IPS DF 4.7 (cell line): ENCODE measurements around the gene DMBT1.

Experiments
- DNase-seq: peaks from one replicate; pipeline ENCODE4 v3.0.0-alpha.2; 2013; ENCODE audit warnings: low spot score; ENCODE audit errors: extremely low read depth

Gene DMBT1

DNA sequence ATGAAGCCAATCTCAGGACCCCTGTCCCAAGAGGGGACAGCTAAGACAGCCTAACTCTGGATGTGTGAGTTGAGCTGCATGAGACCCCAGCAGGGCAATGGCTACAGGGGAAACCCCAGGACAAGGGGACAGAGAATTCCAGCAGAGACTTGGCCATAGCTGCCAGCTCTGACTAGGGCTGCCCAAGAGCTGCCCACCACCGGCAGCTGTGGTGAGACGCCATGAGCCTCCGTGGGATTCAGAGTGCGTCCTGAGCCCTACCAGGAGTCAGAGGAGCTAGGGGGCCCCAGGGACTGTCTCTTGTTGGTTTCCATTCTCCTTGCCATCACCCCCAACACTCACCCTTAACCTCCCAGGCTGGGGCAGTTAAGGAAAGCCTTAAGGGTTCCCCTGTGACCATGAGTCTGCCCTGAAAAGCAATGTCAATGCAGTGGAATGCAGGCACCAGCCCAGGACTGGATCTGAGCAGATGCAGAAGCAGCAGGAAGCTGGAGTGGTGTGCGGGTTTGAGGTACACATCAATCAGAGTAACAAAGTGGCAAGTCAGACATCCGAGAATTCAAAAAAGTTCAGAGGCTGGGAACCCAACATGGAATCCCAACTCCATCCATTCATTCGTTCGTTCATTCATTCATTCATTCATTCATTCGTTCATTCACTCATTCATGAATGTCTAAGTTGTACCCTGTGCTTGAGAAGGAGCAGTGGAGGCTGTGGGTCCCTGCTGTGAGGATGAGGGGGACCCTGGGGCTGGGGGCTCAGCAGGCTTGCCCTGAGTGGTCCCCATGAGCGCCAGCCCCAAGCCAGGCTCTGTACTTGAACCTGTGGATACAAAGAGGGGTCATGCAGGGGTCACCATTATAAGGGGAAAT lies 86.2 kb downstream of the DMBT1 start:
- DNase-seq = no peak

DNA sequence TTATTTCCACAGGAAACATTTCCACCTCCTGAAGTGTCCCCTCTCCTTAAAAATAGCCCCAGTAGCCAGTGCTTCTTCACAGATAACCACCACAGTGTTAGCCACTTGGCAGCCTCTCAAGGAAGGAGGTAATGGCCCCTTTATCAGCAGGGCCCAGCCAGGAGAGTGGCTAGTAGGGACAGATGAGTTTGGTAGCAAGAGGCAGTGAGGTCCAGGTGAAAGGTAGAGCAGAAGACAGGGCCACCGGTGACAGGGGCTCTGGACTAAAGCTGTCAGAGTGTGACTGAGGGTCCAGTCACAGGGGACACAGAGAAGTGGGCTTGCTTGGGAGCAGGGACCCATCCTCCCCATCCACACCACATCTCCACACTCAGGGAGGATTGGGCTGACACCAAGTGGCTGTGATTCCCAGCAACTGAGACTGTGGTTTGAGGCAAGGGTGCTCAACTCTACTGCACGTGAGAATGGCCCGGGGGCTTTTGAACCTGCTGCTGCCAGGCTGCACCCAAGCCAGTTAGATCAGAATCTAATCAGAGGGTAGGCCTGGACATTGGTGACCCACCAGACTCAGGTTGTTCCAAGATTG lies 86.9 kb downstream of the DMBT1 start:
- DNase-seq = no peak

DNA sequence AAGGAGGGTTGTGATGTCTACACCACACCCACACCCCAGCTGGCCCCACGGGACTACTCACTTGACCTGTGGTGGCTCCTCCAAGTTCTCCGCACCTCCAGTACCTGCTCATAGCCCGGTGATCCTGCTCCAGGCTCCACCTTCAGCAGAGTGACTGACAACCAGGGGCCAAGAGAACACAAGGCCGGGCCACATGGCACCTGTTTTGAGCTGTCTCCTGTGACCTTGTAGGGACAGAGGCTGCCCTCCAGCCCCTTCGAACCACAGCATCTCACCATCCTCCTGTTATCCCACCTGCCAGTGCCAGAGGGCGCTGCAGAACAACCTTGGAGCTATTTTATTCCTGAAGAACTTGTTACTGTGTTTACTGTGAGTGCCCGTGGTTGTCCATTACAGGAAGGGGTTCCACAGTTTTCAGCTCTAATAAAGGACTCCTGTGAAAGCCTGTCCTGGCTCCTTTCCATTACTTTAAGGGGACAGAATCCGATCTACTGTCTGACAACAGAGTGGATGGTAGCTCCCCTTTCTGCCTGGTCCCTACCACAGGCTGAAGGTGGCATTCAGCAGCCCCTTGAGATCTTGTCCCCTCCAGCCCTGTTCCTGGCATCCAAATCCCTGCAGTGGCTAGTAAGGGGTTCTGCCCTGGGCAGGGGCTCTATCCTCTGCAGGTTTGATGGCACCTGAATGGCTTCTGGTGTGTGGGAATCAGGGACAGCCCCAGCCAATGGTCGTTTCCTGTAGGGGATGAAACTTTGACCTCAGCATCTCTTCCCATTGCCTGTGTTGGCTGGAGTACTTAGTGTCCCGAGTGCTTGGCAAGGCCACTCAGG lies 88.3 kb downstream of the DMBT1 start:
- DNase-seq = peak; percentile 53

GRCh38 chr10:122649903-122650302 lies 89.3 kb downstream of the DMBT1 start:
- no peak for DNase-seq

- no peak for DNase-seq
These were observed 89.8 kb downstream of the DMBT1 start for GRCh38 chr10:122650331-122650730.

GRCh38 chr10:122655524-122656307 lies 95.2 kb downstream of the DMBT1 start:
- DNase-seq = no peak

- no peak for DNase-seq
These were observed 95.8 kb downstream of the DMBT1 start for GRCh38 chr10:122656308-122656705.

DNA sequence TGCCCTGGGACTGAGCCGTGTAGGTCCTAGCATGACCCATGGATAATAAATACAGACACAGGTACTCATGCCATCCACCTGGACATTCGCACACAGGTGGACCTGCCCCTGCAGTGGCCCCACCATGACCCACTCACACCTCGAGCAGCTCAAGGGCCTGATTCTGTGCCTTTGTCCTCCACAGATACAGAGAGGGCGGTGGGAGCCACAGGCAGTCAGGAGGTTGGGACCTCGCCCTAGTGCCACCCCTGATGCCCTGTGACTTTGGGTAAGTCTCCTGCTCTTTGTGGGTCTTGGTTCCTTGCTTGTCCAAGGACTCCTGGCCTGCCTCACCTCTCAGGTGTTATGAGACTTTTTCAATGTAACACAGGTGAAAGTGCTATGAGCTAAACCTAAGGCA lies 96.2 kb downstream of the DMBT1 start:
- DNase-seq = no peak

- DNase-seq = no peak
These were observed 96.7 kb downstream of the DMBT1 start for GRCh38 chr10:122657255-122657654.

DNA sequence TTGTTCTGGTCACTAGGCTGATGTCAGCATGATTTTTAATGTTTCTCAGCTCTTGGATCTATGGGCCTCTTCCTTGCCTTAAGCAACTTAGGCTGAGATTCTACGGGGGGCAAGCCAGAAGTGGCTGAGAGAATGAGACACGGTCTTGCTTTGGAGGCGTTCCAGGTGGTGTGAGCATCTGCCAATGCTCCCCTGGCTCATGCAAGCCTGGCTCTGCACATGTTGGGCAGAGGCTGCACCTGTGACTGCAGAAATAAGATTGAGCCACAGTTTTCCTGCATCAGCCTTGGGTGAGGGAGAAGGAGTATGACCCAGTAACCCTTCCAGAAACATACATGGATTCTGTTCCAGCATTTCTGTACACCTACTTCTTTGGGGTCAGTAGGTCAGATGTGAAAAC lies 97.2 kb downstream of the DMBT1 start:
- DNase-seq = no peak

- no peak for DNase-seq
These were observed 97.9 kb downstream of the DMBT1 start for GRCh38 chr10:122658356-122659049.

- no peak for DNase-seq
These were observed 98.6 kb downstream of the DMBT1 start for GRCh38 chr10:122659126-122659525.

DNA sequence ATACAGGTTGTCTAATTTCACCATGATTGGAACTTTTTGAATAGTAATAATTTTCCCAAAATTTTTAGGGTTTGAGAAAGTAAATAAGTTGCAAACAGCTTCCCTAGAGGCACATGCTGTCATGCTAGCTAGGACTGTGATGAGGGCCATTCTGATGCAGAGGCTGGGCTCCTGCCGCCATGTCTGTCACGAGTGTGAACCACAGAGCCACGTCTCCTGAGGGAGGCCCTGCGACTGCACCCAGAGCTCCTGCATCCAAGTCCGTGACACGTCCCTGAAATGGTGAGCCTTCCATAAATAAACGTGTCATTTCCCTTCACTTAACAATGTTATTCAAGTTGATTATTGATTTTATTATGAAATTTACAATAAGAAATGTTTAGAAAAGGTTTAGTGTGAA lies 99.1 kb downstream of the DMBT1 start:
- no peak for DNase-seq

GRCh38 chr10:122660696-122661095 lies 100.1 kb downstream of the DMBT1 start:
- no peak for DNase-seq

- no peak for DNase-seq
These were observed 101.7 kb downstream of the DMBT1 start for GRCh38 chr10:122662231-122662630.

- no peak for DNase-seq
These were observed 103.1 kb downstream of the DMBT1 start for GRCh38 chr10:122663516-122664130.

DNA sequence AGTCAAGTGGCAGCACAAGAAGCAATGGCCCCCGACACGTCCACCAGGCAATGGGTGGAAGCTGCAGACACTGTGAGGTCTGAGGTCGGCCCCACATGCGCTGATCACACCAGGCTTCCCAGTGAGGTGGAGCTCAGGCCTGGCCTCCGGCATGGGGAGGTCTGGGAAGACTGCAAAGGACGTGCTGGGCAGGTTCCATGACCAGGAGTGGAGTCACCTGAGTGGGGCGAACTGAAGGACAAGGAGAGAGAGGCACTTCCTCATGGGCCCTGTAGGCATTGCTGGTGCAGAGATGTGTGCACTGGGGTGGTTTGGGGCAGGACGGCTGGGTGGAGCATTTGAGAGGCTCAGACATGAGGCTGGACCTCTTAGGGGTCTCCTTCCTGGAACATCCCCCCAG lies 103.9 kb downstream of the DMBT1 start:
- DNase-seq = no peak

- no peak for DNase-seq
These were observed 104.8 kb downstream of the DMBT1 start for GRCh38 chr10:122665329-122665860.

DNA sequence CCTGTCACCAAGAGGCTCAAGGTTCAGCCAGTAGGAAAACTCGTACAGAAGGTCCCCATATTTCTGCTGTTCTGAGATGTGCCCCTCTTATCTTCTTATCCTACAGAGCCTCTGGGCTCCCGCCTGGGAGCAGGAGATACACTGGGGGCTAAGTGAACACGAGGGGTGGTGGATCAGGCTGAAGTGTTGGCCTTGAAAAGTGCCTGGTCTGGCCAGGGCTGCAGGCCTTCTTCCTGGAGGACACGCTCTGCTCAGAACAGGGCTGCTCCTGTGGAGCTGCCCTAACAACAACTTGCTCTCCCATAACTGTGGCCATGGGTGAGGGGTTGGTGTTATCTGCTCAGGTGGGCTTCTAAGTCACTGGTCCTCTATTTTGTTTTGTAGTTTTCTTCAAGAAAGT lies 105.4 kb downstream of the DMBT1 start:
- DNase-seq = no peak

- no peak for DNase-seq
These were observed 108.5 kb downstream of the DMBT1 start for GRCh38 chr10:122669045-122669444.
